ENCODE data around the gene SFTA2.
A peak's percentile ranks its signal among the peaks of the same experiment; 100 is the strongest.
"Not testable (repeated sequence)": the region's sequence is repeated elsewhere in the genome, so short reads cannot be mapped to it uniquely, and the experiment has no call there.

SFTA2 gene

DNA sequence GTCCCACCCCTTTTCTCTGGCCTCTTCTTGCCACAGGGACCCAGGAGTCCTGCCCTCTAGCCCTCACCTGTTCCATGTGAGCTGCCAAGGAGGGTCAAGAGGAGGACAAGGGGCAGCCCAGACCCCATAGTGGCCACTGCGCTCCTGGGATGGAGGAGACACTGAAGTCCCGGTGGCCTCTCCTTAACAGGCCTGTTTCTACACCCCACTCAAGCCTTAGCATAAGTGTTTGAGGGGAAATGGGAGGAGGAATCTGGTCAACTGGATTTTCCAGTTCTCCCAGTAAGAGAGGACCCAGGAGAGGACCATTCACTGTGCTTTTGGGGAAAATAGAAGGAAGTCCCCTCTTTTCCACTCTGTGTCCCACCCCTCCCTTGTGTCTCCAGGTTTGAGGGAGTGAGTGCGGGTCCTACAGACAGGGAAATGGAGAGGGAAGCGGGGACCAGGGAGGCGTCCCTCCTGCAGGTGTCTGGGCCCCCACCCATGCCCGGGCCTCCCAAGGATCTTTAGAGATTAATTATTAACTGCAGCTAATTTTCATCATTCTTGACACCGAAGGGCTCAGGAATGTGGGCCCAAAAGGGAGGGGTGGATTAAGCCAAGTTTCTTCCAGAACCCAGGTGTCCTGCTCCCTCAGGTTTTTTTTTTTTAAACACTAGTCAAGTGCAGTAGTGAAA lies at the start of gene SFTA2:
SFTA2 (minus strand) TSS at position 202 of the 677 bp plus-strand sequence; CDS start at position 128, 74 bp downstream.
- no peak for DNase-seq (ENCODE audit: low read depth)

DNA sequence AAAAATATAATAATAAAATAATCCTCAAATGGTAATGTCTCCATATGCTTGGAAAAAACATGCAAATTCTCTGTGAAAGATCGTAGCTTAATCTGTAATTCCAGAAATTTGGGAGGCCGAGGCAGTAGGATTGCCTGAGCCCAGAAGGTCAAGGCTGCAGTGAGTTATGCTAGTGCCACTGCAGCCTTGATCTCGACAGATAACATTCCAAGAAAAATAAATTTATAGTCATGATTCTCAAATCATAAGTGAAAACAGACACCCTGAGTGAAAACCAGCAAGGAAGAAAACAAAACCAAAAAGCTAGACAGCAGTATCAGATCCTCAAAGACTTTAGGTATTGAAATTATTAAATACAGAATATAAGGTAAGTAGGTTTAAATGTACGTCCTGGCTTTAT lies 47.7 kb upstream of the SFTA2 start:
- DNase-seq (ENCODE audit: low read depth), result no peak

DNA sequence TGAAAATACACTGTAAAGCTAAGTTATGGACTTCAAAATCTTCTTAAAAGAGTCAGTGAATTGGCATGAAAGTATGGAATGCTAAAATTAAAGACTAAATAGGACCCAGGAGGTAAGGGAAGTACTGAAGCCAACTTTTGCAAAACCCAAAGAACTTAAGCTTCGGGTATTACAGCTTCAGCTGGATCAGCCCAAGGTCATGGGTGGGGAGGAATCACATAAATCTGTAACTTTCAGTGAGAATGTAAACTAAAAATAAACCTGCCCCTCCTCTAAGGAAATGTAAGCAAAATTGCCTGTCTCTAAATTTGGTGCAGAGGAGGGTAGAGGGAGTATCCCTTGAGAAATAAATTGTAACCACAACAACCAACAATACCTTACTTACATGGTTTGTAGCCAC lies 47.2 kb upstream of the SFTA2 start:
- no peak for DNase-seq (ENCODE audit: low read depth)

DNA sequence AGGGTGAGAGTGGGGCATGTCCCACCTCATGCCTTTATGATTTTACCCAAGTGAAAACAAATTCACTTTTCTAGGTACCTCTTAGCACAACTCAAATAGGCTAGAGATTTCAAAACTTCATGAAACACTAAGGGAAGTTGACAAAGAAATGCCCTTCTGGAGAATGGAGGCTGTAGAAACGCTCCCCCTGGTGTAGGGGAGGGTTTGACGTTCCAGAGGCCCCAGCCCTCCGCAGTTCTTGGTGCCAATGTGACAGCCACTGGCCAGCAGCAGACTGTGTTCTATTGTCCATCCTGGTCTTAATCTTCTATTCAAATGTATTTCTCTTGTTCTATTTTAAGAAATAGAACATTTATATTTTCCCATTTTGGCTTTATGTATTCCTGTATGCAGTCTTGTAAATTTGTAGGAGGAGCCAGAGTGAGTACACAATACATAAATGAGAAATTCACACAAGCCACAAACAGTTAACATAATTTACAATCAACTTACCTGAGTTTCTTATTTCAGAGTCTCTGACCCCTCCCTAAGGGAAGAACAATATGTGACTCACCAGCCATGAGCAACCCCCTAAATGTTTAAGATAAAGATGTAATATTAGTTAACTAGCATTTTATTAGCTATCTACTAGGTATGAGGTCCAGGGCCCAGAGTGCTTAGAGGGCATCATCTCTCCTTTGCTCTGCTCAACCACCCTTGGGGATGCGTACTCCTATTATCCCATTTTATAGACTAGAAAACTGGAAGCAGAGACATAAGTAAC lies 42.7 kb upstream of the SFTA2 start:
- DNase-seq (ENCODE audit: low read depth), result no peak

DNA sequence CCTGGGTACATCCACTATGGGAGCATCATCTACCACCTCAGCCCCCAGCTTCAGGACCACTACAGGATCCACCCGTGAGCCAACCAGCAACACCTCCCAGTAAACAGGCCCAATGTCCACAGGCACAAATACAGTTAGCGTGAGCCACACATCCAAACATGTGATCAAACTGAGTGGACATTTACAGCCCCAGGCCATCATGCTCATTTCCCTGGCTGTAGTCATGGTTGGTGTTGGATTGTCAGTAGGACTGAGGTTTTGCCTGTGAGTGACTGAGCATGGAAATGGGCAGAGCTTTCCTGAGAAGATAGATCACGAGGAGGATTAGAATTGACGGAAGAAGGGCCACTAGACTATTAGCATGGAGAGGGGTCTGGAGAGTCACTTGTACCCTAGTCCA lies 40.8 kb upstream of the SFTA2 start:
- DNase-seq (ENCODE audit: low read depth), result no peak

DNA sequence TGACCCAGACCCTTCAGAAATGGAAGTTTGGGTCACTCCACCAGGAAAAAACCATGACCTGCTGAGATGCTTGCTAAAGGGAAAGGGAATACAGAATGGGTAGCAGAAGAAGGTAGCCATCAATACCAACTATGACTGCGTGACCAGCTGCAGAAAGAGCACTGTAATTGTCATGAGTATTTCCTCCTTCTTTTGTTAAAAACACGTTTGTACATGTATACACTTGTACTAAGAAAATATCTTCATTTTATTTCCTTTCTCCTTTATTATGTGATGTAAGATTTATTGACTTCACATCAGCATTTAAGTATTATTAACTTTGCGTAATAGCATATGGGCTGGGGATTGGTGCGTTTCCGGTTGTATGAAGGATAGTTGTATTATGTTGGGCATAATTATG lies 39.0 kb upstream of the SFTA2 start:
- no peak for DNase-seq (ENCODE audit: low read depth)

DNA sequence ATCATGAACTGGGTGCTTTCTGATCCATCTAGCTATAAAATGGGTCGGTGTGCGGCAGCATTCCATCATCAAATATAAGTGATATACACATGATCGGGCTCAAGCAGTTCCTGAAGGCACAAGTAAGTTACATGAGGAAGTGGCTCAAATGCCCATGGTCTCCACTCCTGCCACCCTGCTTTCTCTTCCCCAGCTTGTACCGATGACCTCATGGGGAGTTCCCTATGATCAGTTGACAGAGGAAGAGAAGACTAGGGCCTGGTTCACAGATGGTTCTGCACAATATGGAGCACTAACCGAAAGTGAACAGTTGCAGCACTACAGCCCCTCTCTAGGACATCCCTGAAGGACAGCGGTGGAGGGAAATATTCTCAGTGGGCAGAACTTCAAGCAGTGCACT lies 37.2 kb upstream of the SFTA2 start:
- DNase-seq (ENCODE audit: low read depth), result not testable (repeated sequence)

DNA sequence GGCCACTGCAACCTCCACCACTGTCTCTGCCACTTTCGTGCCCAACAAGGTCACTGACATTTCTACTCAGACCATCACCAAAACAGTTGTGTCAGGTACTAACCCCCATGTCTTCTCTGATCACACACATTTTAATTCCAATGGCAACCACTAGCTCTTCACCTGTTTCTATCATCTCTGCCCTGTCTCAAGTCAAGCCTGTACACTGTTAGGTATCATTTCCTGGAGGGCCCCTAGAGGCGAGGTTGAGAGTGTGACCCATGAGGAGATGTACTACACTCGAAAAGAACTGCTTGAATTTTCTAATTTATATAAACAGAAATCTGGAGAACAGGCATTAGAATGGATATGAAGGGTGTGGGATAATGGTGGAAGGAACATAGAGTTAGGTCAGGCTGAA lies 34.2 kb upstream of the SFTA2 start:
- no peak for DNase-seq (ENCODE audit: low read depth)

DNA sequence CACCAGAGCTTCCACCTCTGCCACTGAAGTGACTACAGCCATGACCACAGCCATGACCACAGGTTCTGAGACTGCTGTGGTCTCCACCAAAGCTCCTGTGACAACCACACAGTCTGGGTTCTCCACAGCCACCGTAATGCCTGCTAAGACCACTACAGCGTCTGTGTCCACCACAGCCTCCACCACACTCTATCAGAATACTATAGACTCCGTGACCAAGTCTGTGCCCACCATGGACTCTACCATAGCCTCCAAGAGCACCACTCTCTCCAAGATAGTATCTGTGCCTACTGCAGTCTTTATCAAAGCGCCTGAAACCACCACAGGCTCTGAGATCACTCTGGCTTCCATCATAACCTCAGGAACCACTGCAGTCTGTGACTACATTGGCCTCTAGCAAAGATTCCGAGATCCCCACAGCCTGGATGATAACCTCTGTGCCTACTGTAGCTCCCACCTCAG lies 33.2 kb upstream of the SFTA2 start:
- no peak for DNase-seq (ENCODE audit: low read depth)

DNA sequence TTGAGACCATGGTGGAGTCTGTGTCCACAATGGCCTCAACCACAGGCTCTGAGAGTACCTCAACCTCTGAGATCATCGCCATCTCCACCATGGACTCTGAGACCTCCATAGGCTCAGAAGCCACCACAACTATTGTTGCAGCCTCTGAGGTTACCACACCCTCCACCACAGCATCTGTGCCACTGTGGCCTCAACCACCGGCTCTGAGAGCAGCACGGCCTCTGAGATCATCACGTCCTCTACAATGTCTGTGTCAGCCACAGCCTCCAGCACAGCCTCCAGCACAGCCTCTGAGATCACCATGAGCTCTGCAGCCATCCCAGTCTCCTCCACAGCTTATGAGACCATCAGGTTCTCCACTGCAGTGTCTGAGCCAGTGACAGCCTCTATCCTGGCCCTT lies 32.1 kb upstream of the SFTA2 start:
- DNase-seq (ENCODE audit: low read depth), result no peak

DNA sequence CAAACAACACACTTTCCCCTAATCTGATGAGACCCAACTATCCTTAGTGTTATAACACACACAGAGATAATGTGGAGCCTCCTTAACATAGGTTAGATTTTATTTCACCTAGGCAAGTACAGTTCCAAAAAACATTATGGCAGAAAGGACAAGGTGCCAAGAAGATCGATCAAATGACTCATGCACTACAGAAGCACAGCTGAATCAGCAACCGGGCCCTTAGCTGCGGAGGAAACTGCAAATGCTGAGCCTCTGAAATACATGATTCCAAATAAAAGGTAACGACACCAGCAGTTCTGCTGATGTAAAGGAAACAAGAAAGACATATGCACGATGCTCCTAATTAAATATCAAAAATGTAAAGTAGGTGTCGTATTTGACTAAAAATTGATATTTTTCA lies 31.7 kb upstream of the SFTA2 start:
- peak; percentile 24 for DNase-seq (ENCODE audit: low read depth)

DNA sequence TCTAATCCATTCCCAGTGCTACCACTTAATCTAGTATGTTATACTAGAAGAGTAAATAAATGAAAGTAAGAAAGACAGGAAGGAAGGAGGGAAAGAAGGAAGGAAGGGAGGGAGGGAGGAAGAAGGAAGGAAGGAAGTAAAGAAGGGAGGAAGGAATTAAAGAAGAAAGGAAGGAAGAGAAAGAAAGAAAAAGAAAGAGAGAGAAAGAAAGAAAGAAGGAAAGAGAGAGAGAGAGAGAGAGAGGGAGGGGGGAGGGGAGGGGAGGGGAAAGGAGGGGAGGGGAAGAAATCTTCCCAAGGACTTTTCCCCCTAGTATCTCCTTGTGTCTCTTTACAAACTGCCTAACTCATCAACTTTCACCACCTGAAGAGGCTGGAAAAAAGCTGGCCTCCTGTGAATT lies 30.7 kb upstream of the SFTA2 start:
- DNase-seq (ENCODE audit: low read depth), result no peak

DNA sequence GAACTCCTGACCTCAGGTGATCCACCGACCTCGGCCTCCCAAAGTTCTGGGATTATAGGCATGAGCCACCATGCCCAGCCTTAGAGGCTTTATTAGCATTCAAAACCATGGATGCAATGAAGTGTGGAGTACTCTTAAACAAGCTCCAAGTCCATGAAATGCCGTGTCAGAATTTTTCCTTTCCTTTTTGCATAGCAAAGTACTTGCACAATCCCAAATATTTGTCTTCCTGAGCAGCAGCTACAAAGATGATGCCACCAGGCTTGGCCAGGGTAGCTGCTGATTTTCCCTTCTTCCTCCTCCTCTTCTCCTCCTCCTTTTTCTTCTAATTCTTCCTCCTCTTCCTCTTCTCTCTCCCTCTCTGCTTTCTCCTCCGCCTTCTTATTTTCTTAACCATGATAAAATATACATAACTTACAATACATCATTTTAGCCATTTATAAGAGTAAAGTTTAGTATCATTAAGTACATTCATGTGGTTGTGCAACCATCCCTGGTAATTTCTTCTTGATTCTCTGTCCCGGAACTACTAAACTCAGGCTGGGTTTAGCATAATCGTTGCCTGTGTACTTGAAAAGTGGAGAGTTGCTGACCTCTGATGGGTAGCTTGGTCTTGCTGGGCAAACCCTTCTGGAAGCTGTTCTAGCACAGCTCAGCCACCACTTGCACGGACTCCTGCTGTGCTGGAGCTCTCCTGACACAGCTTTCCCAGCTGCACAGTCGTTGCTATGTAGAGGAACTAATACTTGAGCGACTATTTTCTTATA lies 29.1 kb upstream of the SFTA2 start:
- DNase-seq (ENCODE audit: low read depth), result no peak

DNA sequence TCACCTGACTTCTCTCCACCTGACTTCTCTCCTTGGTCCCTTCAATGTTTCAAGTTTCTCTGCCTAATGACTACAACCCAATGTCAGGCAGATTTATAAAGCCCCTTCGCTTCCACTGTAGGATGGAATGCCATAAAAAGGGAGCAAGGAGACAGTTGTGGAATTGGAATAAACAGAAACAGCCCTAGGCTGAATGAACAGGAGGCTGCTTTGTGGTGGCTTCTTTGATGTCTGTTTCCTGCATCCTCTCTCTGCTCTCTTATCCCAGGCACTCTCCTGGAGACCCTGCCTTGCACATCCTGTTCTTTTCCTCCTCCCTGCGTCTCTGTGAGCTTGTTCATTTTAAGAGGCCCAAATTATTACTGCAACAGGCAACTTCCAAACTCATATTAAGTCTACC lies 25.7 kb upstream of the SFTA2 start:
- DNase-seq (ENCODE audit: low read depth), result no peak

DNA sequence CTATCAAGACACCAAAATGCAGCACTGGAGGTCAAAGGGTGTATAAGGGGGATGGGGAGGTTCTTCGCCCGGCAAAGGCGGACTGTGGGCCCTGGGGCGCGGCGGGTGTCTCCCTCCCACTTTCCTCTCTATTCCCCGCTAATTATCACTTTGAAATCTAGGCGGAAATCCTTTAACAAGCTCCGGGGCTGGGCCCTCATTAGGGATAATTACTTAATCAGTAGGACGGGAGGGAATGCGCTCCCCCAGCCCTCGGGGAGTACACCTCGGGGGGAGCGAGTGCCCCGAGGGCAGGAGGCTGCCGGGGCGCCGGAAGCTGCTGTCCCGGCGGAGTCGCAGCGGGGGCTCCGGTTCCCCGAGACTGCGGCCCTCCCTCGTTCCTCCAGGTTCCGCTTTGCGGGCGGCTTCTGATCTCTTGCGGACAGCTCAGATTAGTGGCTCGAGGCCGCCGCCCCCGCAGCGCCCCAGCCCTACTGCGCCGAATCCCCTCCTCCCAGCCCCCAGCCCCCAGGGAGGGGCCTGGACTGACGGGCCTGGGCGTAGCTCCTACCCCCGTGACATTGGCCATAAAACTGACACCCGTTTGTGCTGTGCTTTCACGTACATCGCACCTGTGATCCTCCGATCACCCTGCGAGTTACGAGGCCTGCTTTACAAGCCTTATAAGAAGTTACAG lies 23.5 kb upstream of the SFTA2 start:
- peak; percentile 58 for DNase-seq (ENCODE audit: low read depth)

DNA sequence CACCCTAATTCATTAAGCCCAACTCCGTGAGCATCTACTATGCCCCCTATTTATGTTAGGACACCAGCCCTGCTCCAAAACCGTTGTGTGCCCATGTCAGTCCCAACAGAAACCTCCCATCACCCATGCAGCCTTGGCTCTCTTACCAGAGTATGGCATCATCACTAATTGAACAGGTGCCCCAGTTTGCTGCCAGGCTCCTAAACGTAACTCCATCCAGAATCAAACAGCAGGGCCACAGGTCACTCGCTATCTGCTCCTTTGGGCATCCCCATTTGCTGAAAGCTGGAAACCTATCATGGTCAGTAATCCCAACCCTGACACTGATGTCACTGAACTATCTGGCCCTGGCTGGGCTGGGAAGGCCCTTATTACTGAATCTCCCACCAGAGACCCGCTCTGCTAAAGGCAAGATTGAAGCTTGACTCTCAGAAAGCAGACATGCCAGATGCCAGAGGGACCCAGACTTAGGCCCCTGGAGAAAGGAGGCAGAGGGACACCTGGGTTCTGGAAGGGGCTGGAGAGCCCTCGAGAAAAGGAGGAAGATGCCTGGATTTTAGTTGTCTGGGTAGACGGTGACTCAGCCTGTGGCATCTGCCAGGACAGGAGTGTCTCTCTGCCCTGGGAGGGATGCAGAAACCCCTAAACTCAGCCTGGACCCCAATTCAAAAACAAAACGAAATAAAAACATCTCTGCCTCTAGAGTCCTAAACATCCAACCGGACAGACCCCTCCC lies 22.8 kb upstream of the SFTA2 start:
- DNase-seq (ENCODE audit: low read depth), result no peak

DNA sequence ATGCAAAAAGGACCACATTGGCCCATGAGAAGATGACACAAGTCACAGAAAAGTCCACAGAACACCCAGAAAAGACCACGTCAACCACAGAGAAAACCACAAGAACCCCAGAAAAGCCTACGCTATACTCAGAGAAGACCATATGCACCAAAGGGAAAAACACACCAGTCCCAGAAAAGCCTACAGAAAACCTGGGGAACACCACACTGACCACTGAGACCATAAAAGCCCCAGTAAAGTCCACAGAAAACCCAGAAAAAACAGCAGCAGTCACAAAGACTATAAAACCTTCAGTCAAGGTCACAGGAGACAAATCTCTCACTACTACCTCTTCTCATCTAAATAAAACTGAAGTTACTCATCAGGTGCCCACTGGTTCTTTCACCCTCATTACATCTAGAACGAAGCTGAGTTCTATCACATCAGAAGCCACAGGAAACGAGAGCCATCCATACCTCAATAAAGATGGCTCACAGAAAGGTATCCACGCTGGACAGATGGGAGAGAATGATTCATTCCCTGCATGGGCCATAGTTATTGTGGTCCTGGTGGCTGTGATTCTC lies 20.0 kb upstream of the SFTA2 start:
- DNase-seq (ENCODE audit: low read depth), result no peak

DNA sequence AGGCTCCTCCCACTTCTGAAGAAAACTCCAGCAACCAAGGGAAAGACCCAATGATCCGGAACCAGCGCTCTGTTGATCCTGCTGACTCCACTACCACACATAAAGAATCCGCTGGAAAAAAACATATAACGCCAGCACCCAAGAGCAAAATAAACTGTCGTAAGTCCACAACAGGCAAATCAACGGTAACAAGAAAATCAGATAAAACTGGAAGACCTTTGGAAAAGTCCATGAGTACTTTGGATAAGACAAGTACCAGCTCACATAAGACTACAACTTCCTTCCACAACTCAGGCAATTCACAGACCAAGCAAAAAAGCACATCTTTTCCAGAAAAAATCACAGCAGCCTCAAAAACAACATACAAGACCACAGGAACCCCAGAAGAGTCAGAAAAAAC lies 16.8 kb upstream of the SFTA2 start:
- DNase-seq (ENCODE audit: low read depth), result no peak

DNA sequence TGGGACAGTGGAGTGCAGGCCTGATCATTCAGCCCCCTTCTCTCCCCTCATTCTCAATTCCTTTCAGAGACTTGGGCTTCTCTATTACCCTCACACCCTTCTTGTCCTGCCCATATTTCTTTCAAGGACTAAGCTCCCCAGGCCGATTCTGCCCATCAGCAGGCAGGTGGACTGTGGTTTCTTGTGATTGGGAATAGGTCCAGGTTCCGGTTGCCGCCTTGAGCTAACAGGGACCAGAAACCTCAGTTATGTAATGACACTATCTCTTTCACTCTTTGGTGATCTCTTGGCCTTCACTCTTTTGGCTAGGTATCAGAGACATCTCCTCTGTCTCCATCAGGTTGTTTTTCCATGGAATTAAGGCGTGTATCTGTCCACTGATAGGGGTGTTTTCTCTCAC lies 15.3 kb upstream of the SFTA2 start:
- no peak for DNase-seq (ENCODE audit: low read depth)

DNA sequence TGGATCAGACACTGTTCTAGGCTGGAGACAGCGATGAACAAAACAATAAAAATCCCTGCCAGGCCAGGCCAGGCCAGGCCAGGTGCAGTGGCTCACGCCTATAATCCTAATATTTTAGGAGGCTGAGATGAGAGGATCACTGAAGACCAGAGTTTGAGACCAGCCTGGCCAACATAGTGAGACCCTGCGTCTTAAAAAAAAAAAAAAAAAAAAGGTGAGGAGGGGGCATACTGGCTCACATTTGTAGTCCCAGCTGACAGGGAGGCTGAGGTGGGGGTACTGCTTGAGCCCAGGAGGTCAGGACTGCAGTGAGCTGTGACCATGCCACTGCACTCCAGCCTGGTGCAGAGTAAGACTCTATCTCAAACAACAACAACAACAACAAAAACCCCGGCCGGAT lies 13.3 kb upstream of the SFTA2 start:
- DNase-seq (ENCODE audit: low read depth), result no peak

DNA sequence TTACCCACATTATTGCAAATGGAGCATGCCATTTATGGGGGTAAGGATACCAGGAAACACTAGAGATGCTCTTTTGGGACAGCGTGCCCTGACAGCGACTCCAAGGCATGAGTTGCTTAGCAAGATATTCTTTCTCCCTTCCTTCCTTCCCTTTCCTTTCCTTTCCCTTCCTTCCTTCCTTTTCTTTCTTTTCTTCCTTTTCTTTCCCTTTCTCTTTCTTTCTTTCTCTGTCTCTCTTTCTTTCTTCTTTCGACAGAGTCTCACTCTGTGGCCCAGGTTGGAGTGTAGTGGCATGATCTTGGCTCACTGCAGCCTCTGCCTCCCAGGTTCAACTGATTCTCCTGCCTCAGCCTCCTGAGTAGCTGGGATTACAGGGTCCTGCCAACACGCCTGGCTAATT lies 12.1 kb upstream of the SFTA2 start:
- no peak for DNase-seq (ENCODE audit: low read depth)
